Right lobe of liver (tissue), 4 donors: ENCODE results near the gene OLFM2.

ENCODE experiments used
- CTCF ChIP-seq, 4 donors: fragments of 200-600 bp in 3 of 4; fragments of 450-650 bp in 1 of 4; IDR thresholded peaks; one replicate each; pipeline versions ENCODE4 v1.5.1 to v1.8.0; 2016 to 2022; ENCODE audit warnings: antibody characterized with exemption in 4 of 4, mild to moderate bottlenecking in 2 of 4
- POLR2A ChIP-seq: fragments of 450-650 bp; IDR thresholded peaks from one replicate; pipeline ENCODE4 v1.6.1; 2017; ENCODE audit warnings: antibody characterized with exemption, mild to moderate bottlenecking
- donor health status: DM: no; HTN: no; CAD: no.
- donor health status: DM: no; HTN: no; CAD: no.
- donor health status: DM: no; HTN: yes; CAD: no.

GRCh38 chr19:9936326-9937000 is at the start of gene OLFM2:
- TF ChIP-seq CTCF (IDR thresholded peaks at IDR 0.05) = no peak
- TF ChIP-seq POLR2A = no peak
